Hypothalamus (tissue), 51 donors: ENCODE data around the gene SETSIP.
"Not testable (repeated sequence)": the region's sequence is repeated elsewhere in the genome, so short reads cannot be mapped to it uniquely, and the experiment has no call there.

Experiments used
- DNase-seq, 51 donors: peaks; one replicate each; lab custom pipeline; 2025; lab: John Stamatoyannopoulos, UW

Gene SETSIP

DNA sequence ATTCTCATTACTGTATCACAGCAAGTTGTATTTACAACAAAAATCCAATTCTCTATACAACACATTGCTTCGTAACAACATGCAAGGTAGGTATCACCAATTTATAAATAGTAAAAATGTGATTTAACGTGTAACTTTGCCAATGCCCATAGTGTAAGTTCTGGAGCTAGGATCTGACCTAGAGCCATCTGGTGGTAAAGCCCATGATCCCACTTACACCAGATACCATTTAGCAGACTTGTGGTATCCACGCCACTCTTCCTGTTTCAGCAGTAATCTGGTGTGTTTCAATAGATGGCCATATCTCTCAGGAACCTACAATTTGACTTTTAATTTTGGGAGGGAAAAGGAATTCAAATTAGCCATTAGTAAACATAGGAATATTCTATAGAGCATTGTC lies 10.2 kb downstream of the SETSIP start:
- no peak for DNase-seq

DNA sequence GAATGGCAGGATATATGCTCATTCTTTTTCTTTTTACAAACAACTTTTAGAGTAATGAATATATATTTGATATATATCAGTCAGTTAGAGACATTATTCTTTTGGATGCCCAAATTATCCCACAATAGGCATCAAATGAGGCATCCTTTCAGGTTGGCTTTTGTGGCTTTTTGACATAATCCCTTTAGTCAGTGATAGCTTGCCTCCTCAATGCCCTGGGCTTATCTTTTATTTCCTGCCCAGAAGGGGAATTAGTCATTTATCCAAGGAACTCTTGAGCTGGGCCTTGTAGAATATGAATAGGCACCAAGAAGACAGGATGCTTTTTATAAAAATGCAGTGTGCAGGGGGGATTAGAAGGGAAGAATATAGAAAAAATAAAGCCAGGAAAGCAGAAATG lies 23.3 kb downstream of the SETSIP start:
- DNase-seq = no peak

DNA sequence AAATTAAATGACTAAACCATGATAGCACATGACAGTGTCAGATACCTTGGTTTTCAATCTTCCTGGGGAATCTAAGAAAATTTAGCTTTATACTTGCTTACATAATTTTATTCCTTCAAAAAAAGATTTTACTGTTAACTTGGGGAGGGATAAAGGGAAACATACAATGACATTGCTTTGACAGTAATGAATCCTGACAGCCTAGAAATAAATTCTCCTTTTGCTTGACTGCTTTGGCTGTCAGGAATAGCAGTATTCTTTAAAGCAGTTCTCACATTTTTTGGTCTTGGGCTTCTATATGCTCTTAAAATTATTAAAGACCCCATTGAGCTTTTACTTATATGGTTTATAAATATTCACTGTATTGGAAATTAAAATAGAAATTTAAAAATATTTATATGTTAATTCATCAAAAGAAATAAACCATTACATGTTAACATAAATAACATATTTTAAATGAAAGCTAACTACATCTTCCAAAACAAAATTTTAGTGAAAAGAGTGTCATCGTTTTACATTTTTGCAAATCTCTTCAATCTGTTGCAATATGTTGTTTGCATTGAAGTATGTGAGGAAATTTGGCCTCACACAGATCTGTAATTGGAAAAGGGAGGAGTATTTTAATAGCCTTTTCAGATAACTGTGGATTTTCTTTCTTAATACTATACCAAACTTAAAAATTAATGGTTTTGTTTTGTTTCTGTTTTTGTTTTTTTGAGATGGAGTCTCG lies 29.3 kb downstream of the SETSIP start:
- DNase-seq = no peak

DNA sequence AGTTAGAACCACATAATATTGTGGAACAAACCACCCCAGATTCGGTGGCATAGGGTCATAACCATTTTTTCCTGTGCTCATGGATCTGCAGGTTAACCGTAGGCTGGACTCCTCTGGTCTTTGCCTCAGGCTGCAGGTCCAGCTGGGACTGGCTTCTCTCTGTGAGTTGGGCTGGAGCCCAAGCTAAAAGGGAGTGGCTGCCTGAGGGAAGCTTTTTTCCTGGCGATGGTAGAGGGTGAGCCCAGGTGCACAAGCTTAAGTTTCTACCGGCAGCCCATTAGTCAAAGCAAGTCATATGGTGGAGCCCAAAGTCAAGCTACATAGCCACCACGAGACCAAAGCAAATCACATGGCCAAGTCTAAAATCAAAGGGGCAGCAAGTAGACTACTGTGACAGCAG lies 31.6 kb downstream of the SETSIP start:
- DNase-seq = no peak

DNA sequence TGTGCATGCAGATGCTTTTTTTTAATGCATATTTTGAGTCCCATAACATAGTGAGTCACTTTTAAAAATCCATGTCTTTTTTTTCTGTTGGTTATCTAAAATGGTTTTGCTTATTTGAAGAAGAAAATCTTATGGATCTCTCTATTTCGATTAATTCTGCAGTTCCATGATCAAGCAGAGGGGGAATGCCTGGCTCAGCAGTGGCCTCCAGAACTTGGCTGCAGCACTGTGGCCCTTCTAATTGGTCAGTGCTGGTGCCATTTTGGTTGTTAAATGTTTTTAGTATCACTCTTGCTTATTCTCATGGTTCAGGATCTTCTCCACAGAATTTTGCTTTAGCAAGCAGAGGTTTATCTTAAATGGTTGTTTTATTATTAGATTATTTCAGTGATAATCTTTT lies 34.2 kb downstream of the SETSIP start:
- no peak for DNase-seq

DNA sequence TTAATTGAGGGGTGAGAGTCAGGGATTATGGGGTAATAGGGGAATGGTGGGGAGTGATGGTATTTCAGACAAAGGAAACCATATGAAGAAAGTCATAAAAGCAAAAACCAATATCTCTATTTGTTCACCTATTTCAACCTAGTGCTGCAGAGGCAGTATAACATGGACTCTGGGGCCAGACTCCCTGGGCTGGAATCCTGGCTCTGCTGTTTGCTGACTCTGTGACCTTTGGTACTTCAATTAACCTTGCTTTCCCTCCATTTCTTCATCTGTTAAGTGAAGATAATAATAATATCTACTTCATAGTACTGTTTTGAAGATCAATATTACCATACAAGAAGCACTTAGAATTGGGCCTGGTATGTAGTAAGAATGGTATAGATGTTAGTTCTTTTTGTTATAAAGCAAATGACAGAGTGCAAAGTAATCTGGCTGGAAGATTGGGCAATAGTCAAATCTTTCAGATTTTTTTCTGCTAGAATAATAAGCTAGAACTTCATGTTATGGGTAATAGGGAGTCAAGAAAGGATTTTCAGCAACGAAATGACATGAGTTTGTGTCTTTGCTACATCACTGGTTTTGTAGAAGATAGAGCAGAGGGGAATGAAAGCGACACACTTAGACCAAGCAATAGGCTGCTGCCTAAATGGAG lies 36.4 kb downstream of the SETSIP start:
- DNase-seq = no peak

DNA sequence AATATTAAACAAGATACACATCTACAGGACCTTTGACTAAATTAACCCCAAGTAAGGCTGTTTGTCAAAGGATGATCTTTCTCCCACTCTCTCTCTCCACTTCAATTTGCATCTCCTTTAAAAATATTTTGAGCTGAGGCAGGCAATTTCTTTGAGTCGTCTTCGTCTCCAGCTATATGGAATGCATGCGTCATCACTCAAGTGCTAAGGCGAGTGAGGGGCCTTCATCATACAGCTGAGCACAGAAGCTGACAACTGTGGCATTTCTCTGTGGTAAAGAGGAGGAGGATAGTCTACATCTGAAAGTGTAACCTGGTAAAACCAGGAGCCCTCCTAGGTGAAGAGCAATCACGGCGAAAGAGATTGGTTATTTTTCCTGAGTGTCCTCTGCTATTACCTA lies 37.8 kb downstream of the SETSIP start:
- DNase-seq = no peak

DNA sequence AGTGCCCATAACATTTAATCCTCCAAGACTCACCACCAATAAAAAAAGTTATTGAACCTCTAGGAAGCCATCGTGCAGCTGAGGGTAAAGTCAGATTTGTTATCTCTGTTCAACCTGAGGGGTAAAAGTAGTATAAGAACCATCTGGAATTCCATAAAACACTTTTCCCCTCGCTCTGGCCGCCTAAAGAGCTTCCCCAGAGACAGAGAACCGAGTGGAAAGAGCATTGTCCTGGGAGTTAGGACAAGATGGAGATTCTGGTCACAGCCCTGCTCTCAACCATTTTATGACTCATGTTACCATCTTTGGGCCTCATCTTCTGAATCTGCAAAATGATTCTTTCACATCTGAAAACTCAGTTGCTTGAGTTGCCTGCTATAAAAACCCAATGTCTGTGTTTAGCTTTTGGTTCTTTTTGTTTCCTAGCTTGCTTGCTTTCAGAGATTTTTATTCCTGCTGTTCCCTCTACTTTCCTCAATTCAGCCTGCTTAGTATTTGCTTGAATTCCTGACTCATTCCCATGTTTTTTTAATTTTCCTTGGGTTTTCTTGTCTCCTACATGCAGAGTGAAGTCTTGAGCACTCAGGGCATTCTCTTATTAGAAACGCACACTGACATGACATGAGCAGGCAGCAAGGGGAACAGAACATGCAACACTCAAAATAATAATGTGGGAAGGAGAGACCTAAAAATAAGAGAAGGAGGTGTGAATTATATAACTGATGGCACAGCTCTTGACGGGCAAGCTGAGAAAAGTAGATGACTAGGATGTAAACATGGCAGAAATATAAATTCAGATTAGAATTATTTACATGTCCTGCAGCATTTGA lies 43.7 kb downstream of the SETSIP start:
- peak in 1 of 51 donors; percentile 33 for DNase-seq

DNA sequence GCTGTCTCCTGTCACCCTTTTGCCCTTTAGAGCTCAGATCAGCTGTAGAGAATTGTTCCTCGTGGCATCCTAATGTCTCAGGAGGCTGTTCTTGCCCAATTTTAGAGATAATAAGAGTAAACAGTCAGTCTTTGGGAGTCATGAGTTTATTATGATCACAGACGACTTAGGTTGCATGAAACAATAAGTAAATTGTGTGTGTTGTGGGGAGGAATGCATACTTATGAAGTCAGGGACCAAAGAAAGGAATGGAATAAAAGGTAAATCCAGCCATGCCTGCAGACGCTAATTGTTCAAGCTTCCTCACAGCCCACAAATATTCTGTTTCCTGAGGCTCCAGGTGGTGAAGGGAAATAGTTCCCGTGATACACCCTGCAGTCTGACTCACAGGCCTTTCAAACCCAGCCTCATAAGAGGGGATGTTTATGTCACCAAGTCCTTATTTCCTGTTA lies 44.5 kb downstream of the SETSIP start:
- peak in 1 of 51 donors; percentile 37 for DNase-seq

DNA sequence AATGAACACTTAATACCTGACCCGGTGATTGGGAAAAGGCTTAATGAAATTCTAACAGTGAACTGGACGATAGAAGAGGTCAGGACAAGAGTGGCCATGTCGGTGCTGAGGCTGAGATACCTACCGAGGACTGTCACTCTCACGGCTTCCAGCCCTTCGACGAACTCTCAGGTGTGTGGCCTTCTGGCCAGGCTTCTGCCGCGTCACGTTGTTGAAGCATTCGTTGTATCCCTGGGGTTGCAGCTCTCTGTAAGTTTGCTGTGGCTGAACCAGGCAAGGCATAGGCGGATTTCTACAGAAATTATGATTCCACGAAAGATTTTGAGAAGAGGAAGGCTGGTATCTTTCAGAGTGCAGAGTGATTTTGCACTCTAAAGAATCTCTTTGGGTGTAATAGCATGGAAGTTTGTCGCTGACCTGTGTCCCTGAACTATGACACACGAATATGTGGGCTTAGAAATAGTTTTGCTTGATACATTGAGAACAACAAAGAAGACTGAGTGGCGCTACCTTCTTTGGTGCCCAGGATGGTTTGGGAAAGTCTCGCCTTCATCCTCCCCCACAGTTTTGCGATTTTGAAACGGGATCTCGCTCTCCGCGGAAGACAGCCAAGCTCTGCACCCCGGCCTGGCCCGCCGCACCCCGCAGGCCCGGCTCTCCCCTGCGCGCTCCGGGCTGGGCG lies 45.8 kb downstream of the SETSIP start:
- peak in 2 of 51 donors; percentile 30 to 34 for DNase-seq

DNA sequence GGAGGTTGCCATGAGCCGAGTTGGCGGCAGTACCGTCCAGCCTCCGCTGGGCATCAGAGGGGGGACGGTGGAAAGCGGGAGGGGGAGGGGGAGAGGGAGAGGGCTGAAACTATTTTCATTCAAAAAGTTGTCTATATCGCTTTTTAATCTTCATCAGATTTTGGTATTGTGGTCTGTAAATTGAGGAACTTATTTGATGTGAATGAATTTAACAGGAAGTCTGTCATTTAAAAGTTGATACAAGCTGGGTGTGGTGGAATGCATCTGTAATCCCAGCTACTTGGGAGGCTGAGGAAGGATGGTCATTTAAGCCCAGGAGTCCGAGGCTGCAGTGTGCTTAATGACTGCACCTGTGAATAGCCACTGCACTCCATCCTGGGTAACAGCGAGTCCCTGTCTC lies 48.4 kb downstream of the SETSIP start:
- no peak for DNase-seq

DNA sequence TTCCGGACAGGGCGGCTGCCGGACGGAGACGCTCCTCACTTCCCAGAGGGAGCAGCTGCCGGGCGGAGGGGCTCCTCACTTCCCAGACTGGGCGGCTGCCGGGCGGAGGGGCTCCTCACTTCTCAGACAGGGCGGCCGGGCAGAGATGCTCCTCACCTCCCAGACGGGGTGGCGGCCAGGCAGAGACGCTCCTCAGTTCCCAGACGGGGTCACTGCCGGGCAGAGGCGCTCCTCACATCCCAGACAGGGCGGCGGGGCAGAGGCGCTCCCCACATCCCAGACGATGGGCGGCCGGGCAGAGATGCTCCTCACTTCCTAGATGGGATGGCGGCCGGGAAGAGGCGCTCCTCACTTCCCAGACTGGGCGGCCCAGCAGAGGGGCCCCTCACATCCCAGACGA lies 49.2 kb downstream of the SETSIP start:
- DNase-seq = not testable (repeated sequence)
